ENCODE measurements around the gene TMEM117. TPM values are rescaled to one million over a fixed set of nuclear protein-coding genes. Genes with fewer than 3 reads are reported as not detected.

The TMEM117 gene
- total RNA-seq, 2 donors from 2014 or later: 0.79 to 1.4 TPM

GRCh38 chr12:43836475-43836989, 651 bp downstream of the TMEM117 start:
- Histone ChIP-seq H3K9ac (ENCODE audit: extremely low read depth, low read length, poor library complexity, severe bottlenecking) (peak overlapping the region; percentile 39), H3K36me3 (ENCODE audit: control insufficient read depth, insufficient read depth, low read length) (no peaks in the 10 kb centered on the region), H3K4me1 (ENCODE audit: control insufficient read depth, insufficient read depth, low read length) (no peaks in the 10 kb centered on the region), H3K9me3 (ENCODE audit: control insufficient read depth, low read length) (no peaks in the 10 kb centered on the region), H3K4me3 (ENCODE audit: low read length) (peak overlapping the region; percentile 83), H3K27ac (ENCODE audit: low read depth, low read length) (no peak overlapping the region), H3K27me3 (ENCODE audit: control insufficient read depth, insufficient read depth, low read length, poor library complexity, severe bottlenecking) (peaks cover 31% of the 10 kb centered on the region)
- no peak for TF ChIP-seq CTCF (conservative IDR thresholded peaks at IDR 0.05)
- Mint-ChIP-seq H3K27ac (no peak overlapping the region), H3K4me1 (peaks cover 3% of the 10 kb centered on the region), H3K27me3 (ENCODE audit: insufficient read depth) (peaks cover 38% of the 10 kb centered on the region), H3K36me3 (ENCODE audit: low read depth) (no peaks in the 10 kb centered on the region), H3K4me3 (peak overlapping the region; percentile 59), H3K9me3 (no peaks in the 10 kb centered on the region)
- no peak for DNase-seq
- WGBS, 2 experiments (ENCODE audit: insufficient coverage in 1 of 2, insufficient read length in 1 of 2): 29 to 83% methylated on average over 2 to 6 of the region's 8 CpGs

- TF ChIP-seq CTCF (conservative IDR thresholded peaks at IDR 0.05): no peak
- peaks cover 19% of the 10 kb centered on the region for H3K27me3 ChIP-seq (ENCODE audit: control insufficient read depth, insufficient read depth, low read length, poor library complexity, severe bottlenecking)
- Mint-ChIP-seq H3K9me3 (no peaks in the 10 kb centered on the region), H3K27ac (no peak overlapping the region), H3K4me1 (peaks cover 3% of the 10 kb centered on the region), H3K36me3 (ENCODE audit: low read depth) (no peaks in the 10 kb centered on the region), H3K27me3 (ENCODE audit: insufficient read depth) (peaks cover 16% of the 10 kb centered on the region), H3K4me3 (no peak overlapping the region)
- WGBS, 2 experiments (ENCODE audit: insufficient coverage in 1 of 2, insufficient read length in 1 of 2): 81% methylated on average over 4 of the region's 4 CpGs; no CpG with 5 or more reads in 1 of the 2 experiments
- no peak overlapping the region for H3K9ac ChIP-seq (ENCODE audit: extremely low read depth, low read length, poor library complexity, severe bottlenecking)
- no peaks in the 10 kb centered on the region for H3K4me1 ChIP-seq (ENCODE audit: control insufficient read depth, insufficient read depth, low read length)
- no peaks in the 10 kb centered on the region for H3K36me3 ChIP-seq (ENCODE audit: control insufficient read depth, insufficient read depth, low read length)
- H3K27ac ChIP-seq (ENCODE audit: low read depth, low read length): no peak overlapping the region
- no peak overlapping the region for H3K4me3 ChIP-seq (ENCODE audit: low read length)
- H3K9me3 ChIP-seq (ENCODE audit: control insufficient read depth, low read length): no peaks in the 10 kb centered on the region
- no peak for DNase-seq
Measured at GRCh38 chr12:43840338-43840737, 4.5 kb downstream of the TMEM117 start.

GRCh38 chr12:43841253-43841652, 5.4 kb downstream of the TMEM117 start:
- H3K4me3 ChIP-seq (ENCODE audit: low read length): no peak overlapping the region
- no peak overlapping the region for H3K27ac ChIP-seq (ENCODE audit: low read depth, low read length)
- H3K4me1 ChIP-seq (ENCODE audit: control insufficient read depth, insufficient read depth, low read length): no peaks in the 10 kb centered on the region
- no peak overlapping the region for H3K9ac ChIP-seq (ENCODE audit: extremely low read depth, low read length, poor library complexity, severe bottlenecking)
- DNase-seq: no peak
- Mint-ChIP-seq H3K9me3 (no peaks in the 10 kb centered on the region), H3K4me1 (peaks cover 3% of the 10 kb centered on the region), H3K4me3 (no peak overlapping the region), H3K36me3 (ENCODE audit: low read depth) (no peaks in the 10 kb centered on the region), H3K27ac (no peak overlapping the region), H3K27me3 (ENCODE audit: insufficient read depth) (peaks cover 13% of the 10 kb centered on the region)
- H3K9me3 ChIP-seq (ENCODE audit: control insufficient read depth, low read length): no peaks in the 10 kb centered on the region
- TF ChIP-seq CTCF (conservative IDR thresholded peaks at IDR 0.05): no peak
- no peaks in the 10 kb centered on the region for H3K36me3 ChIP-seq (ENCODE audit: control insufficient read depth, insufficient read depth, low read length)
- peaks cover 15% of the 10 kb centered on the region for H3K27me3 ChIP-seq (ENCODE audit: control insufficient read depth, insufficient read depth, low read length, poor library complexity, severe bottlenecking)
- WGBS, 2 experiments (ENCODE audit: insufficient coverage in 1 of 2, insufficient read length in 1 of 2): 92 to 95% methylated on average over 3 of the region's 3 CpGs

Data from endodermal cell (in vitro differentiated cells).